Fibroblast of skin of back (primary cell): ENCODE results near the gene GPATCH1.
A peak's percentile ranks its signal among the peaks of the same experiment; 100 is the strongest.
"Not testable (repeated sequence)": the region's sequence is repeated elsewhere in the genome, so short reads cannot be mapped to it uniquely, and the experiment has no call there.

Experiments used
- DNase-seq: peaks from one replicate; pipeline ENCODE4 v3.0.0-alpha.2; 2013

Gene GPATCH1

GRCh38 chr19:33114312-33114711 lies 33.3 kb downstream of the GPATCH1 start:
- no peak for DNase-seq

GRCh38 chr19:33117501-33117900 lies 36.5 kb downstream of the GPATCH1 start:
- no peak for DNase-seq

DNA sequence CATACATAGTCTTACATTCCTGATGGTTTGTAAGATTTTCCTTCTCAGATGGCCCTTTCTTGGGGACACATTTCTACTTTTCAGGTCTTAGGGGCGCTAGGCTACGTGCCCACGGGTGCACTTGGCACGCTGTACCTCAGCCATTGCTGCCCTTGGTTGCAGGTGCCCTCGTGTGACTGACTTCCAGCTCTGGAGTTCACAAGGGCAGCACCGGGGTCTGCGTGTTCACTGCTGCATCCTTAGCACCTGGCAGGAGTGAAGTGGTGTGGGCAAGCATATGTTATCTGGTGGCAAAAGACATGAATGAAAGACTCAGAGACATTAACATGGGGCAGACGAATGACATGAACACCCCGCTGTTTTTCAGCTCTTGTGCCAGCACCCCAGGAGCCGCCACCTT lies 37.7 kb downstream of the GPATCH1 start:
- no peak for DNase-seq

DNA sequence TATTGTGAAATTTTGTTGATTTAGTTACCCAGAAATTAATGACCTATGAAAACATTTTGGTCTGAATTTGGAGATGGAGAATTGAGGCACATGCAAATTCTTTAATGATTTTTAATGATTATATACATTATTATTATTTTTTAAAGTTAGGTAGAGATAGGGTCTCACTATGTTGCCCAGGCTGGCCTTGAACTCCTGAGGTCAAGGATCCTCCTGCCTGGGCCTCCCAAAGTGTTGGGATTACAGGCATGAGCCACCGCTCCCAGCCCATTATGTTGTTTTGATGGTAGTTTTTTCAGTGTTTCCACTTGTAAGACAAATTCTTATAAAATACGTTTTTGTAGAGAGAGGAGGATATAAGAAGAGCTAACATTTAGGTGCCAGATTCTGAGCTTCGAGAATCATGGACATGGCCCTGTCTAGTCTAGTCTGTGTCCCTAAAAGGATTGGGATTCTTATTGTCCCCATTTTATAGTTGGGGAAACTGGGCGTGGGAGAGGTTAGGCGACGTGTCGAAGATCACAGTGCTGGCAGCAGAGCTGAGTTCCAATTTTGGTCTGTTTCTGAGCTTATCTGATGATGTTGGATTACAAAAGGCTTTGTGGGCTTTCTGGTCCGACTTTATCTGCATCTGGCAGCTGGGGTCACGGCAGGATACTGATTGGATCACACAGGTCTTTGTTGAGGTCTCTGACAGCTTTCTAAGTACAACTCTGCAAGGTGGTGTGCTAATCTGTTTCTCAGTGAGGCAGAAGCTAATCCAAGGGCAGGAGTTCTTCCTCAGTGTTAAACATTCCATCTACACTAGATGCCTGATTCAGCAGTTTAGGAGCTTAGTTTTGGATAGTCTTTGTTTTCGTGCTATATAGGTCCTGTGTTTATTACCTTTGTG lies 43.5 kb downstream of the GPATCH1 start:
- no peak for DNase-seq

DNA sequence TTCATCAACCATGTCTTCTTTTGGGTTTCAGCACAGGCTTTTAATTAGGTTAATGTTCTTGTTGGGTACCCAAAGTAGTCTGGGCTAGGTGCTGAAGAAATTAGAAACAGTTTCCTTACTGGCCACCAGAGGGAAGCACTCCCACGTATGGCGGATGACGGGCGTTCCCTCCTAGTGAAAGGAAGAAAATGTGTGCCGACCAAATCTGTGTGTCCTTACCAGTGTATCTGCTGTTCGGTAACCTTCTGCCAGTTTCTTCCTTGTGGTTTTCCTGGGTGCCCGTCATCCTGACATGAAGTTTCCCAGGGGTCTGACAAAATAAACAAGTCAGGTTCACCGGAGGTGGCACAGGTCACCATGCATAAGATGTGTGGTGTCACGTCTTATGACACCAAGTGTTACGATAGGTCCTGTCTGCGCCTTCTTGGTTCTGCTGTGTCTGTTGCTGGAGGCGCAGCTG lies 45.0 kb downstream of the GPATCH1 start:
- DNase-seq: peak; percentile 45

DNA sequence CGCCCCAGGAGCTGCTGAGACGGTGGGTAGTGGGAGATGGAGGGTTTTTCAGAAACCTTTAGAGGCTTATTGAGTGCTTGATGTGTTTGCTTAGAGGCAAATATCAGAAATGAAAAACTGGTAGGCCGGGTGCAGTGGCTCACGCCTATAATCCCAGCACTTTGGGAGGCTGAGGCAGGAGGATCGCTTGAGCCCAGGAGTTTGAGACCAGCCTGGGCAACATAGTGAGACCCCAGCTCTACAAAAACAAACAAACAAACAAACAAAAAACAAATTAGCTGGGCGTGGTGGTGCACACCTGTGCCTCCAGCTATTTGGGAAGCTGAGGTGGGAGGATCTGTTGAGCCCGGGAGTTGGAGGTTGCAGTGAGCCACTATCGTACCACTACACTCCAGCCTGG lies 45.7 kb downstream of the GPATCH1 start:
- not testable (repeated sequence) for DNase-seq

GRCh38 chr19:33129901-33130300 lies 48.9 kb downstream of the GPATCH1 start:
- DNase-seq: no peak

DNA sequence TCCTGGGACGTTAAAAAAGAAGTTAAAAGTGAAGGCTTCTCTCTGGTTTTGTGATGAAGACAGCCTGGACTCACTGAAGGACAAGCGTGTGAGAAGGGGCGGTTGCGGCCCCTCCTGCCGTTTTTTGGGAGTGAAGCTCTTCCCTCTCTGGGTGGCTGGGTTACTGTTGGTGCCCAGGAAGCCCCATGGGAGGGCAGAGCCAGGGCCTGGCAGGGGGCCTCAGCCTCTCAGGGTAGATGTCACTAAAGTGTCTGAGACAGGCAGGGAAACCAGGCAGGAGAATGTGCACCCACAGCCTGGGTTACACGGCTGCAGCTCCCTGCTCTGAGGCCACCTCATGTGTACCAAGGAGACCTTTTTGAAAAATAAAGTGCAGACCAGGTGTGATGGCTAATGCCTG lies 49.5 kb downstream of the GPATCH1 start:
- no peak for DNase-seq

DNA sequence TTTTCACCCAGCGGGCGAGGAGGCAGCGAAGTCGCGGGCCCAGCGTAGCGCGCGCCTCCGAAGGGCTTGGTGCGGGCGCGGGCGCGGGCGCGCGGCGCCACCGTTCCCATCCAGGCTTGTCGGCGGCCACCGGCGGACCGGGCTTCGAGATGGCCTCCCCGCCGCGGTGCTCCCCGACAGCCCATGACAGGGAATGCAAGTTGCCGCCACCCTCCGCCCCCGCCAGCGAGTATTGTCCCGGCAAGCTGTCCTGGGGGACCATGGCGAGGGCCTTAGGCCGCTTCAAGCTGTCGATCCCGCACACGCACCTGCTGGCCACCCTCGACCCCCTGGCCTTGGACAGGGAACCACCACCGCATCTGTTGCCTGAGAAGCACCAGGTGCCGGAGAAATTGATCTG lies 51.0 kb downstream of the GPATCH1 start, which contains the start of gene WDR88:
WDR88 (plus strand) TSS at position 94 of the 400 bp plus-strand sequence; CDS start at position 150, 56 bp downstream.
- no peak for DNase-seq

GRCh38 chr19:33132425-33132824 lies 51.4 kb downstream of the GPATCH1 start:
- no peak for DNase-seq

GRCh38 chr19:33133438-33134031 lies 52.6 kb downstream of the GPATCH1 start:
- DNase-seq: no peak

DNA sequence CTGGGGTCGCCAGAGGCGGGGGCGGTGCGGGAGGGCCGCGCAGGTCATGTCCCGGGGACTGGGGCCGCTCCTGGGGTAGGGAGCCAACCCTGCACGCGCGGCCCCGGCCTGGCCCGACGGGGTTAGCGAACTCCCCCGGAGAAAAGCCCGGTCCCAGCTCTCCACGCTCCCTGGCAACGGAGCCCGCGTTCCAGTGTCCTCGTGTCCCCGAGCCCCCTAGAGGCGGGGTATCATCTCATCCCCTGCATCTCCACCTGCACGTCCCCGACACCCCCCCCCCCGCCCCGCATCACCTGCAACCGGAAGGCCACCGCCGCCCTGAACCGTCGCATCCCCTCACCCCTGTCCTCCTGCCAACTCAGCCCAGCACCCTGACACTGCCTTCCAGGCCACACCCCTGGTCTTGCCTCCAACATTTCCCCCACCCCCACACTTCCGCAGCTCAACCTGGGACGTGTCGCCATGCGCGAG lies 53.6 kb downstream of the GPATCH1 start:
- no peak for DNase-seq

- no peak for DNase-seq
These were observed 58.2 kb downstream of the GPATCH1 start for GRCh38 chr19:33139165-33139564.

DNA sequence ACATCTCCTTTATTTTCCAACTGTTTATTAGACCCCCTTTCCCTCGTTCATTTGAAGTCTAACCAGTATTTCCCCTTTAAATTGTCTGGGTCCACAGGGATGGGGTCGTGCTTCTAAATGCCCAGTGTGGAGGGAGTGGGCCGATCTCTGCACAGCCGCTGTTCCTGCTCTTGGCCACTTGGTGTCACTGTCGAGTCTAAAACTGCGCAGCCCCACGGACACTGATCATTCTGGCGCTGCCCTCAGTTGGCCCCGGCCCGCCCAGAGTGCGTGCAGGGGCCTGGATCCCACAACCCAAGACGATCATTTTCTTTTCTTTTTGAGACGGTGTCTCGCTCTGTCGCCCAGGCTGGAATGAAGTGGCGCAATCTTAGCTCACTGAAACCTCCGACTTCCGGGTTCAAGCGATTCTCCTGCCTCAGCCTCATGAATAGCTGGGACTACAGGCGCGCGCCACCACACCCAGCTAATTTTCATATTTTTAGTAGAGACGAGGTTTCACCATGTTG lies 63.0 kb downstream of the GPATCH1 start:
- peak; percentile 50 for DNase-seq

- no peak for DNase-seq
These were observed 65.2 kb downstream of the GPATCH1 start for GRCh38 chr19:33146209-33146608.

- DNase-seq: no peak
These were observed 66.6 kb downstream of the GPATCH1 start for GRCh38 chr19:33147538-33147937.

- no peak for DNase-seq
These were observed 70.0 kb downstream of the GPATCH1 start for GRCh38 chr19:33150852-33151518.

DNA sequence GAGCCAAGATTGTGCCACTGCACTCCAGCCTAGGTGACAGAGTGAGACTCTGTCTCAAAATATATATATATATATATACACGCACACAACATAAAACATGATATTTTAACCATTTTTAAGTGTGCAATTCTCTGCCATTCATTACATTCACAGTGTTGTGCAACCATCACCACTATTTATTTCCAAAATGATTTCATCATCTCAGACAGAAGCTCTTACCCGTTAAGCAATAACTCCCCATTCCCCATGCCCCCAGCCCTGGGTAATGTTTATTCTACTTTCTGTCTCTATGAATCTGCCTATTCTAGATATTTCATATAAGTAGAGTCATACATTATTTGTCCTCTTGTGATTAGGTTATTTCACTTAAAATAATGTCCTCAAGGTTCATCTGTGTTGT lies 71.2 kb downstream of the GPATCH1 start:
- DNase-seq: no peak

GRCh38 chr19:33152625-33153024 lies 71.6 kb downstream of the GPATCH1 start:
- DNase-seq: not testable (repeated sequence)

DNA sequence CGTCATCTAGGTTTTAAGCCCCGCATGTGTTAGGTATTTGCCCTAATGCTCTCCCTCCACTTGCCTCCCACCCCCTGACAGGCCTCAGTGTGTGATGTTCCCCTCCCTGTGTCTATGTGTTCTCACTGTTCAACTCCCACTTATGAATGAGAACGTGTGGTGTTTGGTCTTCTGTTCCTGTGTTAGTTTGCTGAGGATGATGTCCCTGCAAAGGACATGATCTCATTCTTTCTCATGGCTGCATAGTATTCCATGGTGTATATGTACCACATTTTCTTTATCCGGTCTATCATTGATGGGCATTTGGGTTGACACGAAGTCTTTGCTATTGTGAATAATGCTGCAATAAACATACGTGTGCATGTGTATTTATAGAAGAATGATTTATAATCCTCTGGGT lies 73.3 kb downstream of the GPATCH1 start:
- DNase-seq: not testable (repeated sequence)

DNA sequence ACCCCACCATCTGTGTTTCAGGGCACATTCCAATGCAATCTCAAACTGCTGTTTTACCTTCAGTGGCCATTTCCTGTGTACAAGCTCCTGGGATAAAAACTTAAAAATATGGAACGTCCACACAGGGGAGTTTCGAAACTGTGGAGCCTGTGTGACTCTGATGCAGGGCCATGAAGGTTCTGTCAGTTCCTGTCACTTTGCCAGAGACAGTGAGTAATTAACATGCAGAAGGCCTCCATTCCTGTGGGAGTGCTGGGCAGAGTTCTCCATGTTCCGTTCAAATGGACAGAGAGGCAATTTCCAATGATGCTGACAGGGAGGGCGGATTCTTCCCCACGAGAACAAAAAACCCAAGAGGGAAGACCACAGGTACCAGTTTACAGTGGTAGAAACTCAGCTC lies 75.4 kb downstream of the GPATCH1 start:
- DNase-seq: peak; percentile 35

DNA sequence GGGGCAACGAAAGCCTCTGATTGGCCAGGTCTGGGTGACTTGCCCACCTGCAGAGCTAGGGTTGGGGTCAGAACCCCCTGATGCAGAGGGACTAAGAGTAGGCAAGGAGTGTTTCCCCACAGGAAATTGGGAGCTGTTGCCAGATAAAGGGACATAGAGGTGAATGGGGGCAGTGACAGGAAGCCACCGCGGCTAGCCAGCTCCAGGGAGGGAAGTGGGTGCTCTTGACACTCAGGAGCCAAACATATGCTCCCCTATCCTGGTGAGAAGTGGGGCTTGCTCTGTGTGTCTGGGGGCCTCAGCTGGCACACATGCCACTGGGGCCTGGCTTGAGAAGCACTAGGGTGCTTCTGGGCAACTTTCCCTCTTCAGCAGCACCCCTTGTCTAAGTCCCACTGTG lies 76.9 kb downstream of the GPATCH1 start:
- no peak for DNase-seq

GRCh38 chr19:33158365-33158764 lies 77.4 kb downstream of the GPATCH1 start:
- no peak for DNase-seq
